Measurements from ENCODE around the gene PLA2G5. TPM values are rescaled to one million over a fixed set of nuclear protein-coding genes. Genes with fewer than 3 reads are reported as not detected.

Gene PLA2G5
- total RNA-seq, 4 donors from 2014 or later: 1.5 to 5.0 (median 1.9) TPM; not detected in 1

GRCh38 chr1:20079661-20080305 is 9.8 kb downstream of the PLA2G5 start:
- peaks cover 0 to 5% (median 0%) of the 10 kb centered on the region in 4 donors for H3K4me1 ChIP-seq
- H3K9me3 ChIP-seq: no peaks in the 10 kb centered on the region
- no peak overlapping the region for H3K4me3 ChIP-seq
- TF ChIP-seq POLR2A (IDR thresholded peaks at IDR 0.05): no peak
- TF ChIP-seq, protein P1, sequence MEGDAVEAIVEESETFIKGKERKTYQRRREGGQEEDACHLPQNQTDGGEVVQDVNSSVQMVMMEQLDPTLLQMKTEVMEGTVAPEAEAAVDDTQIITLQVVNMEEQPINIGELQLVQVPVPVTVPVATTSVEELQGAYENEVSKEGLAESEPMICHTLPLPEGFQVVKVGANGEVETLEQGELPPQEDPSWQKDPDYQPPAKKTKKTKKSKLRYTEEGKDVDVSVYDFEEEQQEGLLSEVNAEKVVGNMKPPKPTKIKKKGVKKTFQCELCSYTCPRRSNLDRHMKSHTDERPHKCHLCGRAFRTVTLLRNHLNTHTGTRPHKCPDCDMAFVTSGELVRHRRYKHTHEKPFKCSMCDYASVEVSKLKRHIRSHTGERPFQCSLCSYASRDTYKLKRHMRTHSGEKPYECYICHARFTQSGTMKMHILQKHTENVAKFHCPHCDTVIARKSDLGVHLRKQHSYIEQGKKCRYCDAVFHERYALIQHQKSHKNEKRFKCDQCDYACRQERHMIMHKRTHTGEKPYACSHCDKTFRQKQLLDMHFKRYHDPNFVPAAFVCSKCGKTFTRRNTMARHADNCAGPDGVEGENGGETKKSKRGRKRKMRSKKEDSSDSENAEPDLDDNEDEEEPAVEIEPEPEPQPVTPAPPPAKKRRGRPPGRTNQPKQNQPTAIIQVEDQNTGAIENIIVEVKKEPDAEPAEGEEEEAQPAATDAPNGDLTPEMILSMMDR (IDR thresholded peaks at IDR 0.05): no peak
- H3K27ac ChIP-seq: peak overlapping the region in 1 of 4 donors; percentile 61
- no peaks in the 10 kb centered on the region for H3K36me3 ChIP-seq
- H3K27me3 ChIP-seq: no peaks in the 10 kb centered on the region
- no peak for DNase-seq

DNA sequence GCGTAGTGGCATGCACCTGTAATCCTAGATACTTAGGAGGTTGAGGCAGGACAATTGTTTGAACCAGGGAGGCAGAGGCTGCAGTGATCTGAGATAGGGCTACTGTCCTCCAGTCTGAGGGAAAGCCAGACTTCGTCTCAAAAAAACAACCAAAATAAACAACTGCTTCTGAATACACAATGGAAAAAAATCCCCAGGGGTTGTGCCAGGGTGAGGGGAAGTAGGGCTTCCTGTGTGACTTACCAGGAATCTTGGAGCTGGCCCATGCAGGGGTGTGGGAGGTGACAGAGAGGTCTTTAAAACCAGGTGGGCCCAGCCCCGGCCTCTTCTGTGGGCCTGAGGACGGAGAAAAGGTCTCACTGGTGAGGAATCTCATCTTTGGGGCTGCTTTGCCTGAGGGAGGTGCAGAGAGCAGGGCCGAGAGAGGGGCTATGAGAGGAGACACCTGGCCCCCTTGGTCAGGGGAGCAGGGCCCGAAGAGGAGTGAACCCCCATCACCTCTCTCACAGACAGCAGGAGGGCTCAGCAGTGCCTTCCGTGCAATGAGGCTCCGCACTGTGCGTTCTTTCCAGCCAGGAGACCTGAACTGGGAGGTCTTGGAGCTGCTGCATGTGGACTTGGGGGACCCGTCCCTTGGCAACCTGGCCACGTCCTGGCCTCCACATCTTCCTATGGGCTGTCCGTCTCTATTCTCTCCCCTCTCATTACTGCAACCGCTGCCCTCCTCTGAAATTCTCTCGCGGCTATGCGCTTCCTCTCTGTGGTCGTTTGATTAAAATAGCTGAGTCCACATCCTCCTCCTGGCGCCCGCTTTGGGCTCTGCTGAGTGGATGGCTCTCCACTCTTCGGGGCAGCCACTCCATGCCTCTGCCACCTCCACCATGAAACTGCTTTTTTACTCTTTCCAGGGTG is 10.7 kb downstream of the PLA2G5 start:
- Histone ChIP-seq H3K4me3 (no peak overlapping the region), H3K4me1 (peaks cover 0 to 5% (median 0%) of the 10 kb centered on the region in 4 donors), H3K36me3 (no peaks in the 10 kb centered on the region), H3K9me3 (no peaks in the 10 kb centered on the region), H3K27me3 (no peaks in the 10 kb centered on the region), H3K27ac (peak overlapping the region in 1 of 4 donors; percentile 57)
- TF ChIP-seq, protein P1 (IDR thresholded peaks at IDR 0.05): no peak
- no peak for TF ChIP-seq POLR2A (IDR thresholded peaks at IDR 0.05)
- DNase-seq: peak in 2 of 3 donors; percentile 67 to 71

DNA sequence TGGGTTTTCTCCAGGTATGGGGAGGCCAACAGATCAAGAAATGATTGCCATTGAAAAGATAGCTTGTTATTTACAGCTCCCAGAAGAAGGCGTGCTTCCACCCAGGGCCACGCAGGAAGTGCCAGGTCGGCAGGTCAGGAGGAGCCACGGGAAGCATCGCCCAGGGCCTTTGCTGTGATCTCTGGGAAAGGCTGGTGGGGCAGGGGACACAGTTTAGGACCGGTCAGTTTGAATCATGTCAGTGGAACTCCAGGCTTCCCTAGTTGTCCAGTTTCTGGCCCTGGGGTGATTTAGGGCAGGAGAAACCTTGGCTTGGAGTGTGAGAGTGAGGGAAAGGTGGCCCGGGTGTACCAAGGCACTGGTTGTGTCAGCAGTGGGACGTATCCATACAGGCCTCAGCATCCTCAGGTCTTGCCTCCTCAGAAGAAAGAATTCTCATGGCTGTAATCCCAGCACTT is 11.4 kb downstream of the PLA2G5 start:
- Histone ChIP-seq H3K9me3 (no peaks in the 10 kb centered on the region), H3K36me3 (no peaks in the 10 kb centered on the region), H3K4me3 (no peak overlapping the region), H3K4me1 (peaks cover 0 to 5% (median 0%) of the 10 kb centered on the region in 4 donors), H3K27me3 (no peaks in the 10 kb centered on the region), H3K27ac (no peak overlapping the region)
- no peak for DNase-seq
- no peak for TF ChIP-seq POLR2A (IDR thresholded peaks at IDR 0.05)
- TF ChIP-seq, protein P1 (IDR thresholded peaks at IDR 0.05): no peak

DNA sequence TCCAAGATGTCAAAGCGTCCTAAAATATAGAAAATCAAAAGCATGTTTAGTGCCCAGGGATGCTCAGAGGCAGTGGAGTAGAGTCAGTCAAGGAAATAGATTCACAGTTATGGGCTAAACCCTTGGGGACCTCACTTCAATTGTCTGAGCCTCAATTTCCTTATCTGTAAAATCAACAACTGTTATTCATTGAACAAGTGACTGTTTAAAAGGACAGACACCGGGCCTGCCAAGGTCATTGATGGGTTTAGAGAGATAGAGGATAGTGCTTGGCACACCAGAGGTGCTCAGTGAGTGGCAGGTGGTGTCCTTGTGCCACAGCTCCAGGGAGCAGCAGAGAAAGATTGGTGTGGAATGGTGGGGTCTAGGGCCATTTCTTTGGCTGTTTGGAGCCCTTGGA is 12.8 kb downstream of the PLA2G5 start:
- Histone ChIP-seq H3K27me3 (no peaks in the 10 kb centered on the region), H3K4me1 (peaks cover 0 to 2% (median 0%) of the 10 kb centered on the region in 4 donors), H3K4me3 (no peak overlapping the region), H3K9me3 (no peaks in the 10 kb centered on the region), H3K27ac (no peak overlapping the region), H3K36me3 (no peaks in the 10 kb centered on the region)
- DNase-seq: no peak
- no peak for TF ChIP-seq POLR2A (IDR thresholded peaks at IDR 0.05)
- TF ChIP-seq, protein P1 (IDR thresholded peaks at IDR 0.05): no peak

- no peaks in the 10 kb centered on the region for H3K27me3 ChIP-seq
- no peaks in the 10 kb centered on the region for H3K4me1 ChIP-seq
- H3K9me3 ChIP-seq: no peaks in the 10 kb centered on the region
- no peak overlapping the region for H3K27ac ChIP-seq
- DNase-seq: no peak
- TF ChIP-seq, protein P1 (IDR thresholded peaks at IDR 0.05): no peak
- TF ChIP-seq POLR2A (IDR thresholded peaks at IDR 0.05): no peak
- no peaks in the 10 kb centered on the region for H3K36me3 ChIP-seq
- H3K4me3 ChIP-seq: no peak overlapping the region
Measured at GRCh38 chr1:20083178-20083944, 13.4 kb downstream of the PLA2G5 start.
